Endothelial cell of umbilical vein (primary cell): ENCODE measurements around the gene ZNF70. TPM values are rescaled to one million over a fixed set of nuclear protein-coding genes. Genes with fewer than 3 reads are reported as not detected.

ENCODE experiments used
- BruUV-seq: library from RNA; stranded (reverse); fragments of 400-500 nt; replicated peaks from 2 replicates; lab custom pipeline; 2021; lab: Mats Ljungman, UMichigan
- CTCF ChIA-PET: fragments of 300-600, 350-600 bp; sonication (Branson Sonifier 250); formaldehyde crosslinking; loops from one replicate; lab custom pipeline; 2021; ENCODE audit warnings: antibody characterized with exemption, inconsistent platforms; lab: Charles Lee
- POLR2A ChIA-PET: fragments of 300-600, 350-600 bp; sonication (Branson Sonifier 250); formaldehyde crosslinking; loops from one replicate; lab custom pipeline; 2021; ENCODE audit warnings: antibody characterized with exemption, inconsistent platforms; lab: Charles Lee
- DNase-seq: peaks from one replicate; pipeline ENCODE4 v3.0.0-alpha.2; 2011; ENCODE audit warnings: low read depth, low spot score
- FAIRE-seq: peaks from 2 replicates; lab custom pipeline; 2011; peaks lifted over from hg19 to GRCh38; lab: Jason Lieb, UNC
- H2AFZ ChIP-seq: 2 replicates; pipeline ENCODE4 v1.6.0; 2012; ENCODE audit warnings: low read depth, low read length, control low read depth, inconsistent platforms
- H3K27ac ChIP-seq: 2 replicates; pipeline ENCODE4 v1.5.1; 2011; ENCODE audit warnings: low read depth, mild to moderate bottlenecking, control low read depth, low read length, moderate library complexity; ENCODE audit not compliant: insufficient read depth
- H3K27me3 ChIP-seq, 2 experiments: 2 replicates each; pipeline versions ENCODE4 v1.6.0 to v1.6.1; 2011; ENCODE audit warnings: low read length in 2 of 2, mixed read lengths in 1 of 2; ENCODE audit not compliant: control insufficient read depth in 2 of 2, insufficient read depth in 2 of 2
- H3K36me3 ChIP-seq, 2 experiments: 2 replicates in 1 of 2; 3 replicates in 1 of 2; pipeline ENCODE4 v1.5.1; 2011; ENCODE audit warnings: low read length in 2 of 2, mild to moderate bottlenecking in 1 of 2, moderate library complexity in 1 of 2; ENCODE audit not compliant: control insufficient read depth in 2 of 2, insufficient read depth in 2 of 2; ENCODE audit errors: extremely low read depth in 1 of 2
- H3K4me1 ChIP-seq: 3 replicates; pipeline ENCODE4 v1.5.1; 2011; ENCODE audit warnings: mild to moderate bottlenecking, low read length; ENCODE audit not compliant: control insufficient read depth, insufficient read depth; ENCODE audit errors: extremely low read depth
- H3K4me2 ChIP-seq: 2 replicates; pipeline ENCODE4 v1.6.1; 2011; ENCODE audit warnings: low read length, control low read depth, mixed read lengths; ENCODE audit not compliant: insufficient read depth
- H3K4me3 ChIP-seq, 3 experiments: fragments of 200-600 bp in 1 of 3; sonication (generic), shearing (Covaris generic) in 1 of 3; replicated peaks in 1 of 3; 2 replicates each; pipeline ENCODE4 v1.5.1; 2011 to 2016; ENCODE audit warnings: control low read depth in 3 of 3, low read length in 3 of 3, mild to moderate bottlenecking in 2 of 3, inconsistent platforms in 1 of 3, low read depth in 1 of 3, moderate library complexity in 1 of 3; ENCODE audit not compliant: insufficient read depth in 1 of 3
- H3K79me2 ChIP-seq: 2 replicates; pipeline ENCODE4 v1.6.0; 2012; ENCODE audit warnings: low read length, inconsistent platforms; ENCODE audit not compliant: control insufficient read depth, insufficient read depth
- H3K9ac ChIP-seq: replicated peaks from 2 replicates; pipeline ENCODE3; 2011; ENCODE audit warnings: low read length, control low read depth; ENCODE audit not compliant: insufficient read depth; ENCODE audit errors: extremely low read depth
- H3K9me1 ChIP-seq: replicated peaks from 3 replicates; pipeline ENCODE4 v1.6.0; 2011; ENCODE audit warnings: mild to moderate bottlenecking, low read length; ENCODE audit not compliant: control insufficient read depth, insufficient read depth; ENCODE audit errors: extremely low read depth
- H3K9me3 ChIP-seq: replicated peaks from 2 replicates; pipeline ENCODE4 v1.5.1; 2012; ENCODE audit warnings: low read length, inconsistent platforms; ENCODE audit not compliant: control insufficient read depth, insufficient read depth
- H4K20me1 ChIP-seq: replicated peaks from 2 replicates; pipeline ENCODE3; 2011; ENCODE audit warnings: mild to moderate bottlenecking, low read length; ENCODE audit not compliant: control insufficient read depth, insufficient read depth; ENCODE audit errors: extremely low read depth
- EZH2 ChIP-seq: IDR thresholded peaks from 2 replicates; pipeline ENCODE4 v1.6.1; 2012; ENCODE audit warnings: borderline replicate concordance, low read depth, mild to moderate bottlenecking, moderate library complexity, low read length, inconsistent platforms; ENCODE audit not compliant: severe bottlenecking
- FOS ChIP-seq: IDR thresholded peaks from 2 replicates; pipeline ENCODE4 v1.6.1; 2011; ENCODE audit warnings: mild to moderate bottlenecking, low read length, moderate library complexity, borderline replicate concordance; ENCODE audit not compliant: insufficient read depth
- GATA2 ChIP-seq: IDR thresholded peaks from 2 replicates; pipeline ENCODE4 v1.7.0; 2011; ENCODE audit warnings: low read depth, mild to moderate bottlenecking, moderate library complexity, mixed read lengths, low read length; ENCODE audit not compliant: insufficient read length, insufficient read depth
- JUN ChIP-seq: IDR thresholded peaks from 2 replicates; pipeline ENCODE4 v1.6.1; 2011; ENCODE audit warnings: borderline replicate concordance, low read depth; ENCODE audit not compliant: insufficient read length, insufficient read depth
- MYC ChIP-seq: IDR thresholded peaks from one replicate; pipeline ENCODE4 v1.6.1; 2011; ENCODE audit warnings: mild to moderate bottlenecking, low read depth, low read length
- POLR2A ChIP-seq: IDR thresholded peaks from 2 replicates; pipeline ENCODE4 v1.6.1; 2012; ENCODE audit warnings: low read depth, mild to moderate bottlenecking, control low read depth, low read length
- POLR2AphosphoS5 ChIP-seq: IDR thresholded peaks from 2 replicates; pipeline ENCODE4 v1.6.1; 2012; ENCODE audit warnings: low read depth, mild to moderate bottlenecking, control low read depth, low read length, moderate library complexity; ENCODE audit not compliant: insufficient read depth
- dilution Hi-C: fragments of 300-500 bp; cut with MboI; formaldehyde crosslinking; loops from one replicate; pipeline ENCODE4 v1.15.0; 2019; ENCODE audit warnings: low sequenced_read_pairs; ENCODE audit not compliant: extremely low pct_ligation_motif_present
- intact Hi-C: fragments of 100-400 bp; cut with micrococcal nuclease; formaldehyde crosslinking; loops from one replicate; pipeline ENCODE4 v1.10.0; 2022
- polyA plus RNA-seq, 4 experiments: library from polyadenylated mRNA; depleted of rRNA in 3 of 4; stranded (reverse) in 3 of 4; unstranded in 1 of 4; fragments of >200 nt; gene quantifications; 2 replicates each; pipeline versions ENCODE4 v1.2.1 to v1.2.3, GENCODE V29; 2011 to 2012; ENCODE audit warnings: missing spikeins in 1 of 4
- total RNA-seq: library from RNA; stranded (reverse); gene quantifications from 2 replicates; pipeline ENCODE4 v1.2.3, GENCODE V29; 2021
- TF ChIP-seq, protein P1 (sequence below), 2 donors: IDR thresholded peaks; 1 replicate in 1 of 2; 2 replicates in 1 of 2; pipeline ENCODE4 v1.5.1; 2011; ENCODE audit warnings: low read length in 2 of 2, mild to moderate bottlenecking in 2 of 2, moderate library complexity in 2 of 2, control low read depth in 1 of 2, inconsistent platforms in 1 of 2, low read depth in 1 of 2; ENCODE audit not compliant: insufficient read depth in 1 of 2; ENCODE audit errors: extremely low read depth in 1 of 2
- TF ChIP-seq, protein P2 (sequence below): IDR thresholded peaks from 2 replicates; pipeline ENCODE4 v1.6.1; 2011; ENCODE audit not compliant: insufficient read depth, insufficient read length

Gene ZNF70
- total and polyA plus RNA-seq, 2 donors (not counting 3 experiments of a cell fraction or from before 2014, with no cell fraction given): 1.9 to 6.2 TPM

DNA sequence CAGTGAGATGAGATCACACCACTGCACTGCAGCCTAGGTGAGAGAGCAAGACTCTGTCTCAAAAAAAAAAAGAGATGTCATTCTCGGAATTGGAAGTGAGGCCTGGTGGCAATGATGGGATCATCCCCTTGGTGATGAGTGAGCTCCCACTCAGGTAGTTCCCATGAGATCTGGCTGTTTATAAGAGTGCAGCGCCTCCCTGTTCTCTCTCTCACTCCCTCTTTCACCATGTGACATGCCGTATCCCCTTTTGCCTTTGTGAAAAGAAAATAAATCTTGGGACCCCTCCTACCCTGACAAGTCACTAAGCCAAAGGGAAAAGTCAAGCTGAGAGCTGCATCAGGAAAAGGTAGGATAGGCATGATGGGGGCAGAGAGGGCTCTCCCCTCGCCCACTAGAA lies 28.8 kb downstream of the ZNF70 start:
- TF ChIP-seq EZH2 (no peak), POLR2AphosphoS5 (no peak), POLR2A (no peak), JUN (no peak), FOS (no peak), MYC (no peak), GATA2 (no peak)
- TF ChIP-seq, protein P1, sequence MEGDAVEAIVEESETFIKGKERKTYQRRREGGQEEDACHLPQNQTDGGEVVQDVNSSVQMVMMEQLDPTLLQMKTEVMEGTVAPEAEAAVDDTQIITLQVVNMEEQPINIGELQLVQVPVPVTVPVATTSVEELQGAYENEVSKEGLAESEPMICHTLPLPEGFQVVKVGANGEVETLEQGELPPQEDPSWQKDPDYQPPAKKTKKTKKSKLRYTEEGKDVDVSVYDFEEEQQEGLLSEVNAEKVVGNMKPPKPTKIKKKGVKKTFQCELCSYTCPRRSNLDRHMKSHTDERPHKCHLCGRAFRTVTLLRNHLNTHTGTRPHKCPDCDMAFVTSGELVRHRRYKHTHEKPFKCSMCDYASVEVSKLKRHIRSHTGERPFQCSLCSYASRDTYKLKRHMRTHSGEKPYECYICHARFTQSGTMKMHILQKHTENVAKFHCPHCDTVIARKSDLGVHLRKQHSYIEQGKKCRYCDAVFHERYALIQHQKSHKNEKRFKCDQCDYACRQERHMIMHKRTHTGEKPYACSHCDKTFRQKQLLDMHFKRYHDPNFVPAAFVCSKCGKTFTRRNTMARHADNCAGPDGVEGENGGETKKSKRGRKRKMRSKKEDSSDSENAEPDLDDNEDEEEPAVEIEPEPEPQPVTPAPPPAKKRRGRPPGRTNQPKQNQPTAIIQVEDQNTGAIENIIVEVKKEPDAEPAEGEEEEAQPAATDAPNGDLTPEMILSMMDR (IDR thresholded peaks at IDR 0.05; ENCODE audit: extremely low read depth in 1 of 2, insufficient read depth in 1 of 2, low read depth in 1 of 2, low read length in 2 of 2): no peak
- TF ChIP-seq, protein P2, sequence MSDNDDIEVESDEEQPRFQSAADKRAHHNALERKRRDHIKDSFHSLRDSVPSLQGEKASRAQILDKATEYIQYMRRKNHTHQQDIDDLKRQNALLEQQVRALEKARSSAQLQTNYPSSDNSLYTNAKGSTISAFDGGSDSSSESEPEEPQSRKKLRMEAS: no peak
- Histone ChIP-seq H3K9me1 (no peaks in the 10 kb centered on the region), H3K79me2 (no peaks in the 10 kb centered on the region), H3K9me3 (no peaks in the 10 kb centered on the region), H3K4me3 (no peak overlapping the region), H3K36me3 (no peaks in the 10 kb centered on the region), H2AFZ (no peak overlapping the region), H3K27me3 (no peaks in the 10 kb centered on the region), H3K9ac (no peak overlapping the region), H3K4me2 (no peak overlapping the region), H4K20me1 (no peaks in the 10 kb centered on the region), H3K4me1 (no peaks in the 10 kb centered on the region), H3K27ac (no peak overlapping the region)
- POLR2A ChIA-PET: no interaction called here
- FAIRE-seq (no peak), DNase-seq (no peak)
- BruUV-seq: no TSS peak
- dilution Hi-C loops (no loop called here), intact Hi-C loops (no loop called here)
- CTCF ChIA-PET: interaction anchor here (0.6 kb wide), 1 partner anchor 49 kb away, joined by 3 read pairs; no protein-coding TSS in a partner anchor
